Choroid plexus epithelial cell (primary cell): ENCODE results near the gene LRRC1.

ENCODE experiments used
- DNase-seq: peaks from one replicate; pipeline ENCODE4 v3.0.0-alpha.2; 2010; ENCODE audit warnings: low read depth
- H3K4me3 ChIP-seq: 2 replicates; pipeline ENCODE4 v1.5.1; 2011; ENCODE audit warnings: low read depth, mild to moderate bottlenecking, control low read depth, low read length, moderate library complexity
- CTCF ChIP-seq: conservative IDR thresholded peaks from 2 replicates; pipeline ENCODE4 v1.5.1; 2011; ENCODE audit warnings: low read depth, mild to moderate bottlenecking, control low read depth, inconsistent platforms, low read length, moderate library complexity

LRRC1 gene

GRCh38 chr6:53796451-53796780 is 1.6 kb downstream of the LRRC1 start:
- TF ChIP-seq CTCF: no peak
- peak overlapping the region; percentile 78 for H3K4me3 ChIP-seq
- no peak for DNase-seq

- TF ChIP-seq CTCF: no peak
- peak overlapping the region; percentile 78 for H3K4me3 ChIP-seq
- peak; percentile 34 for DNase-seq
Observed at GRCh38 chr6:53796791-53797190, 2.0 kb downstream of the LRRC1 start.

- no peak for TF ChIP-seq CTCF
- no peak for DNase-seq
- no peak overlapping the region for H3K4me3 ChIP-seq
Observed at GRCh38 chr6:53797304-53797703, 2.5 kb downstream of the LRRC1 start.

- DNase-seq: no peak
- no peak overlapping the region for H3K4me3 ChIP-seq
- no peak for TF ChIP-seq CTCF
Observed at GRCh38 chr6:53799340-53799739, 4.5 kb downstream of the LRRC1 start.

GRCh38 chr6:53801022-53801421 is 6.2 kb downstream of the LRRC1 start:
- H3K4me3 ChIP-seq: no peak overlapping the region
- no peak for TF ChIP-seq CTCF
- no peak for DNase-seq

- no peak for DNase-seq
- TF ChIP-seq CTCF: no peak
- H3K4me3 ChIP-seq: no peak overlapping the region
Observed at GRCh38 chr6:53802582-53802981, 7.8 kb downstream of the LRRC1 start.

- peak; percentile 50 for DNase-seq
- H3K4me3 ChIP-seq: no peak overlapping the region
- TF ChIP-seq CTCF: no peak
Observed at GRCh38 chr6:53803081-53803860, 8.5 kb downstream of the LRRC1 start.
